Lung microvascular endothelial cell (primary cell): ENCODE data around the gene L3HYPDH. TPM values are rescaled to one million over a fixed set of nuclear protein-coding genes. Genes with fewer than 3 reads are reported as not detected.
"Not testable (repeated sequence)": the region's sequence is repeated elsewhere in the genome, so short reads cannot be mapped to it uniquely, and the experiment has no call there.

Source experiments
- DNase-seq, 2 donors: peaks; one replicate each; pipeline versions ENCODE4 v3.0.0 to v3.0.0-alpha.2; 2010; ENCODE audit warnings: low read depth in 2 of 2
- total RNA-seq: library from RNA; depleted of rRNA; stranded (reverse); fragments of >200 nt; gene quantifications from 2 replicates; pipeline ENCODE4 v1.2.1, GENCODE V29; 2014

L3HYPDH gene
- total RNA-seq, 1 donor from 2014 or later, result 15.1 TPM

DNA sequence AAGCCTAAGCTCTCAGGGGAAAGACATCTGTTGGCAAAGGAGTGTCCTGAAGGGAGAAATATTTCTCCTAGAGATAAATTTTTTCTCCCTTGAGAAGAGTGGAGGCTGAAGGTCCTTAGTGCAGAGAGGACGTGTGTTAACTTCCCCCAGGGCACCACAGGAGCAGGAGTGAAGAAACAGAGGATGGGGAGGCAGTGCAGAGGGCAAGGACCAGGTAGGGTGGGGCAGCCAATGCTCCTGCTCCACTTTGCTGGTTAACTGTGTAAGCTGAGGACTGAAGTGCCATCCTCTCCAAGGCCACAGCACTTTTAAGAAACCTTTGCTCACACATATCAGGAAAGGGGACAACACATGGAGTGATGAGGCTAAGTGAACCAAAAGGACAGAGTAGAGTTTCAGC lies 4.0 kb downstream of the L3HYPDH start:
- no peak for DNase-seq

DNA sequence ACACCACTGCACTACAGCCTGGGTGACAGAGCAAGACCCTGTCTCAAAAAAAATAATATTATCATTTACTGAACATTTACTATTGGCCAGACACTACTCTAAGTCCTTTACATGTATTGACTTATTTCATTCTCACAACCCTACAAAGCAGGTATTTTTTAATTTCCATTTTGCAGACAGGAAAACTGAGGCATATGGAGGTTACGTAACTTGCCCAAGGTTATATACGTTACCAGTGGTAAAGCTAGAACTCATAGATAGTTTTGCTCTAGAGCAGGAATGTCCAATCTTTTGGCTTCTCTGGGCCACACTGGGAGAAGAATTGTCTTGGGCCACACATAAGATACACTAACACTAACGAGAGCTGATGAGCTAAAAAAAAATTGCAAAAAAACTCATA lies 5.7 kb downstream of the L3HYPDH start:
- DNase-seq, result no peak

DNA sequence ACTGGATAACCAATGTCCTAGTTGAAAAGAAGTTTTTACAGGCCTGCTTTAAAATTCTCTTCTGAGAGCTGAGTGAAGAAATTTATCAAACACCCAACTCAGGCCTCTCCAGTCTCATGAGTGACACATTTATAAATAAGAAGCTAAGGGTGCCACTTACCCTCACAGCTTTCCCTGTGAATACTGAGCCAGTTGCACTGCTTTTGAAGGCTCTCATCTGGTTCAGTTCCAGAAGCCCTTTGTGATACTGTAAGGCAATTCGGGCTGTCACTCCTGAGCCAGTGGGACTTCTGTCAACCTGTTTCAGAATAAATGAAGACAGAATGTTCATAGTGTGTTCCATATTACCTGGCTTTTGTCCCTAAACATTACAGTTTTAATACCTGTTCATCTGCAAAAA lies 8.5 kb downstream of the L3HYPDH start:
- no peak for DNase-seq

DNA sequence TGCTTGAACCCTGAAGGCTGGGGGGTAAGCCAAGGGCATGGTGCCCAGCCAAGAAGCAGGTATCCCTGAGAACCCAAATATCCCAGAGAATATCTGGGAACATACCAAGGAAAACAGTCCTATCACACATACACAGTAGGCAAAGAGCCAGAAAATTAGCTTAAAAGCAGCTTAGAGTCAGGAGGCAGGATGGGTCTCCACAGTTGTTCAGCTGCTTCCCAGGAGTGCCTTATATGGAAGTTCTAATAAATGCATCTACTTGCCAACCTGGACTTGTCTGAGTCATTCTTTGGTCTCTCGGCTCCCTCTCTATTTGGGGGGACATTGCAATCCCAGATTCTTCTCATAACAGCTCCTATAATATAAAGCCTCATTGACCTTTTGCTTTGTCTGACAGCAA lies 10.0 kb downstream of the L3HYPDH start:
- peak in 1 of 2 donors; percentile 28 for DNase-seq

DNA sequence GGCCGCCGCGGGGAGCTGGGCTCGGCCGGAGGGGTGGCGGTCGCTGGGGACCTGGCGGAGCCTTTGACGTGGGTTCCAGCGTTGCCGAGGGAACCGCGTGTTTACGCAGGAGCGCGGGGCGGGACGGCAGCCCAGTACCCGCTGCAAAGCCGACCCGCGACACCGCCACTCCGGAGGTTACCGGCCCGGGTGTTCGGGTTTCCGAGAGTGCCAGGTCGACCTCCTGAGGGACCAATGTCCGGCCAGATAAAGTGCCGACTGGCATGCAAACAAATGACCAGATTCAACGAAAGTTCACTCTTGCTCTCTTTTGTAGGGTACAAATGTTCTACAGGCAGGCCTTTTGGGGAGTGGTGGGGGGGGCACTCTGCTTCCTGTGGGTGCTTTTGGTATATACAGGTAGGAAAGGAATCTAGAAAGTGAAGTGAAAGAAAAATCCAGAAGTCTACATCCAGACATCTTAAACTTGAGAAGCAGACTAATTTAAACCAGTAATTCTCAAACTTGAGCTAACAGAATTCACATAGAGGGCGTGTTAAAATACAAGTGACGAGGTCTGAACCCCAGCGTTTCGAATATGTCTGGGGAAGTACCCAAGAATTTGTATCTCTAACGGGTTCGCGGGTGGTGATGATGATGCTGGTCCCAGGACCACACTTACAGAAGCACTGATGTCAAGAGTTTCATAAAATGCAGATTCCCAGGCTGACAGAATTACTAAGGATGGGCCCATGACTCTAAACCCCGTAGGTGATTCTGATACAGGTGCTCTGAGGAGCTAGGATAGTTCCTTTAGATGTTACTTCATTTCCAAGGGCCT lies 18.7 kb downstream of the L3HYPDH start, which contains the start of gene GPR135:
Gene GPR135, minus strand, starts transcription at position 65 of the 820 bp plus-strand sequence. CDS start 154 bp downstream, outside the sequence.
- DNase-seq, result peak in 1 of 2 donors; percentile 80

DNA sequence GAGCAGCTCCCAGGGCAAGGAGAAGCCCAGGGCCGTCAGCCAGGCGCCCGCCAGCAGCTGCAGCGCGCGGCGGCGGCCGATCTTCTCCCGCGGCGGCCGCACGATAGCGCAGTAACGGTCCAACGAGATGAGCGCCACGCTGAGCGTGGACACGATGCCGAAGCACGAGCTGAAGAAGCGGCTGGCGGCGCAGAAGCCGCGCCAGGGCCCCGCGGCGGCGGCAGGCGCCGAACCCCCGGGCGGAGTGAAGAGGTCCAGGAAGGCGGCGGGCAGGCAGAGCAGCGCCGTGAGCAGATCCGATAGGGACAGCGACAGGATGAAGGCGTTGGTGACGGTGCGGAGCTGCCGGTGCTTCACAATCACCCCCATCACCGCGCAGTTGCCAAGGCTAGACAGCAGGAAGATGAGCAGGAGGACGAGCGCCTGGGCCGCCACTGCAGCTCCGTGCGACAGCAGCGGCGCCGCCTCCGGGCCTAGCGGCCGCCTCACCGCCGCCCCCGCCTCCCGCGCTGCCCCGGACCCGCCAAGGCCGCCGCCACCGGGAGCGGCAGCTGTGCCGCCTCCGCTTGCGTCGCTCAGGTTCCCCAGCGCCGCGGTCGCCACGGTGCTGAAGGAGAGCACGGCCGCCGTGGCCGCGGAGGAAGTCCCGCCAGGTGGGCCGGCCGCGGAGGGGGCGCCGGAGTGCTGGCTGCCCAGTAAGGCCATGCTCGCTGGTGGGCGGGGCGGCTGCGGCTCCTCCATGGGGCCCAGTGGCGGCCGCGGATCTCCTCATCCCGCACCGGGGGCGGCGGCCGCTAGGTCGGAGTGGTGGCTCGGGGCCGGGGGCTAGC lies 19.5 kb downstream of the L3HYPDH start:
- DNase-seq, result peak; percentile 64 to 76

DNA sequence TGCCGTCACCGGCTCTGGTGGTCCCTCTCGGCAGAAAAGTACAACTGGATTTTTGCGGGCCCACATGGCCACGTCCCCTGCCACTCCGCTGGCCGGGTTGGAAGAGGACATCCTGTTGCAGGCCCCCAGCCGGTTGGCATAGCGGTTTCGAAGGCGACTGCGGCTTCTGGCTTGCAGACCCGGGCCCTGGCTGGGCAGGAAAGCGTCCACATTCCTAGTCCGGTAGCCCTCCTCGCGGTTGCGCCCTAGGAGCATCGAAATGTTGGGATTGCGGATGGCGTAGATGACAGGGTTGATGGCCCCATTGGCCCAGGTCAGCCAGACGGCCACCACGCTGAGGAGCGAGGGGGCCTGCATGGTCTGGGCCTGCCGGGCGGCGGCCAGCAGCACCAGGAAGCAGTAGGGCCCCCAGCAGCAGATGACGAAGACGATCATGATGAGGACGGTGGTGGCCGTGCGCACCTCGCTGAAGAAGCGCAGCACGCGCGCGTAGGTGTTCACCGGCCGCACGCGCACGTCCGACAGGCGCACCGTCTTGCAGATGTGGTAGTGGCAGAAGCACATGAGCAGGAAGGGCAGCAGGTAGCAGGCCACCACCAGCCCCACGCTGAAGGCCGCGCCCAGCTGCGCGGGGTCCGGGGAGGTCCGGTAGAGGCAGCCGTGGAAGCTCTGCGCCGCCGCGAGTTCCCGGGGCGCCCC lies 20.3 kb downstream of the L3HYPDH start:
- peak in 1 of 2 donors; percentile 33 for DNase-seq

DNA sequence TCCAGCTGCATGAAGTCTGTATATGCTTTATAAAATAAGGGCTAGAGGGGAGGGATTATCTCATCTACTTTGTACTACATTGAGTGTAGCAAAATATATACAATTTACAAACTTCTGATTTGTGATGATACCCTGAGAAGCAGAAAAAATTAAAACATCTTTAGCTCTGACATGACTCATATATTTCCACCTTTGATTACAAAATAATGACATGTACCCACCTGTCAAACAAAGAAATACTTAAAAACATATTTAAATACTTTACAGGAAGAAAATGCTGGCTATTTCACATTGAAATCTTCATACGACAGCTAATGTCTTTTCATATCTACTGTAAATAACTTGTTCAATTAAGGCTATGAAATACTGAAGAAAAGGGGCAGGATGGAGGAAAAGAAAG lies 22.3 kb downstream of the L3HYPDH start:
- no peak for DNase-seq

DNA sequence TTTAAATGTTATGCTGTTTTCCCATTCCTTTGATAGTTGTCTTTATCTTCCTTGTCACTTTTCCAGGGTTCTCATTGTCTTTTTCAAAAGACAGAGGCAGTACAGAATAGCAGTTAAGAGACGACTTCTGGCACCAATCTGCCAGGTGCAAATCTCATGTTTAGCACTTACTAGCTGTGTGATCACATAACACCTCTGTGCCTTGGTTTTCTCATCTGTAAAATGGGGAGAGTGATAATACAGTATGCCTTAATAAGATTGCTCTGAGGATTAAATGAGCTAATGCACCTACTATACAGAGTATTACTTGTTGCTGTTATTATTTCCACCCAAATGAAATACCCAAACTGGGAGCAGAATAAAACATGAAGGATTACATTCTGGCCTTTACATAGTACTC lies 23.8 kb downstream of the L3HYPDH start:
- DNase-seq, result no peak

DNA sequence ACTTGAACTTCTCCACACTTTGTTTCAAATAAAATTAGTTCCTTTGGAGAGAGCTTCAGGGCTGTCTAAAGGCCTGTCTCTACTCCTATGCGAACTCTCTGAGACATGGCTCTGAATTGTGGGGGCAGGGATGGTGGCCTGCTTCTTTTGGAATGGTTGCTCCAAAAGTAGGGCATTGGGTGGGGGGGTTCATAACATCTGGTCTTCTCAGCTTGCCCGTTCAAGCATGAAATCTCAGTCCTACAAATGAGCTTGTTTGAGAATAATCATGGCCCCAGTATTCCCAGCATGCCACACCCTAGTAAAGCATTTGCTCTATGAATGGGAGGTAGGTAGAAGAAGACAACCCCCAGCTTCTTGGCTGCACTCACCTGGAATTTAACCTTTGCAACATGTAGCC lies 25.7 kb downstream of the L3HYPDH start:
- DNase-seq, result no peak

DNA sequence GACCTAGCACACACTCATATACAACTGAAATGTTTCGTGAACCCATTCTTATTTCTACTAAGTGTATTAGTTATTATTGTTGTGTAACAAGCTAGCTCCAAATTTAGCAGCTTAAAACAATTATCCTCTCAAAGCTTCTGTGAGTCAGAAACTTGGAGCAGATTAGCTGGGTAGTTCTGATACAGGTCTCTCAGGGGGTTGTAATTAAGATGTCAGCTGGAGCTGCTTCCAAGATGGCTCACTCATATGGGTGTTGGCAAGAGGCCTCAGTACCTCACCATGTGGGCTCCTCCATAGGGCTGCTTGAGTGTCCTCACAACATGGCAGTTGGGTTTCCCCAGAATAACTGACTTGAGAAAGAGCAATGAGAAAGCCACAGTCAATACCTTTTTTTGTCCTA lies 28.8 kb downstream of the L3HYPDH start:
- no peak for DNase-seq

DNA sequence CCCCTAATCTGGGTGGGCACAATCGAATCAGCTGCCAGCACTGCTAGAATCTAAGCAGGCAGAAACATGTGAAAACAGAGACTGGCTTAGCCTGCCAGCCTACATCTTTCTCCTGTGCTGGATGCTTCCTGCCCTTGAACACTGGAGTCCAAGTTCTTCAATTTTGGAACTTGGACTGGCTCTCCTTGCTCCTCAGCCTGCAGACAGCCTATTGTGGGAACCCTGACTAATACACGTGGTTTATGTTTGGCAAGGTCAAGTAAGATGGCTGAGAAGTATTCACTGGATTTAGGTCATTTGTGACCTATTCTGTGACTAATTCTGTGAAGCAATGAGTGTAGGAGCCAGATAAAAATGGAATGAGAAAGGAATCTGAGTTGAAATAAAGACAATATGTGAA lies 30.1 kb downstream of the L3HYPDH start:
- DNase-seq, result peak in 1 of 2 donors; percentile 38

DNA sequence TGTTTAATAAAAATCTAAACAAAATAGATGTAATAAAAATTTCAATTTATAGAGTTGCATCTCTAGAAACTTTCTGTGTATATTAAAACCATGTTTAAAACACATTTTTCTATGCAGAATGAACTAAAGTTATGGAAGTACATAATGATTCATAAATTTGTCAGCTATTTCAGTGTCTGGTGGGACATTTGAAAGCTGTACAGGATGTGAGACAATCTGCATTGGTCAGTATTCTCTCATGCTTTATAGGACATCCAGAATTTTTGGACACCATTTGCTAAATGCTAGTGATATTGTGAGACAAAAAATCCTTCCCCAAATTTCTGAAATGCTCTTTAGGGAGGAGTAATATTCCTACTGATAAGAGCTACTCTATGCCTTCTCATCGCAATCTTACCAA lies 32.4 kb downstream of the L3HYPDH start:
- DNase-seq, result no peak

DNA sequence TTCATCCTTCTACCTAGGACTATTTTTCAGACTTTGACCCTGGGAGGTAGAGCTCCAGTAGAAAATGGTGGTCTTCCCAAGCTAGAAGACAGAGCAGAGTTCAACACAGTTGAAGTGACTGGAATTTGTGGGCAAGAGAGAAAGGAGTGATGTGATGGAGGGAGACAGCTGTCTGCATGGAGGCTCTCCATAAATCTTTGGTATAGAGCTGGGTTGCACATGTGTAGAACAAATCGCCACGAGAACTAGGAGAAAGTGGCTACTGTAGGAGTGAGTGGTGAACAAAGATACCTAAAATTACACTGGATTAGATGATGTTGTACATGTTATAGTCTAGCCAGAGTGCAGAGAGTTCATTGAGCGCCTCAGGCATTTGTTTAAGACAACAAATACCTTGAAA lies 33.5 kb downstream of the L3HYPDH start:
- DNase-seq, result no peak

DNA sequence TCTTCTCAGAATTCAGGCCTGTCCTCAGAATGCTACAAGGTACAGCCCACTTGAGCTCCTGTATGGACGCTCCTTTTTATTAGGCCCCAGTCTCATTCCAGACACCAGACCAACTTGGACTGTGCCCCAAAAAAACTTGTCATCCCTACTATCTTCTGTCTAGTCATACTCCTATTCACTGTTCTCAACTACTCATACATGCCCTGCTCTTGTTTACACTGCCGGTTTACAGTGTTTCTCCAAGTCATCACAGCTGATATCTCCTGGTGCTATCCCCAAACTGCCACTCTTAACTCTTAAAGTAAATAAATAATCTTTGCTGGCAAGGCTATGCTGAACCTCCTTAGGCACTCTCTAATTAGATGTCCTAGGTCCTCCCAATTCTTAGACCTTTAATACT lies 35.5 kb downstream of the L3HYPDH start:
- not testable (repeated sequence) for DNase-seq

DNA sequence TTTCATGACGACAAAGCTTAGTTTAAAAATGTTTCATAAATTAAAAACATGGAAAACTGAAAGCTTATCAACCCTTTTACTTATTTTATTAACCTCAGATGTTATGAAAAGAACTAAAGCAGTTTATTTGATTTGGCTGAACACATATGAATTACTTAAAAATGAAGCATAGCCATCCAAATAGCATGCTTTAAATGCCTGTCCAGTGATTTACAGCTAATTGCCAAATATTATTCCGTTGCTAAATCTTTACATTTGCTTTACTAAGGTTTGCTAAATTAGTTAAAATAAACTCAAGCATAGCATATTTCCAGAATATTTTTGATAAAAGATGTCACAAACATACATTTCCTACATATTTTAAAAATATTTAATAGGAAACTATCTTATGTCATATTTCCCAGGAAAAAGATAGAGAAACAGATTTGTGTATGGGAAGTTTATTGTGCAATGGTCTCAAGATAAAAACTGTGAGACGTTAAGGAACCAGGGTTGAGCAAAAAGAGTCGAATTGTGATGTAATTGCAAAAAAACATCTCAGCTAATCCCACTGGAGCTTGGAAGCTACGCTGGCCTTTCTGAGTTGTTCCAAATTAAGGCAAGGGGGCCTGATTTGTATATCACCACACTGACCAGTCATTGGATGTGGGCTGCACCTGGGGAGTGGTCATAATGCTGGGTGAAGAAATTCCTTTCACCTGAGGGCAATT lies 44.8 kb downstream of the L3HYPDH start:
- no peak for DNase-seq

DNA sequence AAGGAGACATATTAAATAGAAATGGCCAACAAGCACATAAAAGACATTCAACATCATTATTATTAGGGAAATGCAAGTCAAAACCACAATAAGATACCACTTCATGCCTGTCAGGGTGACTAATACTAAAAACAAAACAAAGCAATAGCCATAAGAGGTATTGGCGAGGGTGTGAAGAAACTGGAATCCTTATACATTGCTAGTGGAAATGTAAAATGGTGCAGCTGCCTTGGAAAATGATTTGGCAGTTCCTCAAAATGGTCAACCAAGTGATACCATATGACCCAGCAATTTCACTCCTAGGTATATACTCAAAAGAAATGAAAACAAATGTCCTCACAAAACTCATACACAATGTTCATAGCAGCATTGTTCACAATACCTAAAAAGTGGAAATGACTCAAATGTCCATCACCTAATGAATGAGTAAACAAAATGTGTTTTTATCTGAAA lies 46.0 kb downstream of the L3HYPDH start:
- peak in 1 of 2 donors; percentile 59 for DNase-seq

DNA sequence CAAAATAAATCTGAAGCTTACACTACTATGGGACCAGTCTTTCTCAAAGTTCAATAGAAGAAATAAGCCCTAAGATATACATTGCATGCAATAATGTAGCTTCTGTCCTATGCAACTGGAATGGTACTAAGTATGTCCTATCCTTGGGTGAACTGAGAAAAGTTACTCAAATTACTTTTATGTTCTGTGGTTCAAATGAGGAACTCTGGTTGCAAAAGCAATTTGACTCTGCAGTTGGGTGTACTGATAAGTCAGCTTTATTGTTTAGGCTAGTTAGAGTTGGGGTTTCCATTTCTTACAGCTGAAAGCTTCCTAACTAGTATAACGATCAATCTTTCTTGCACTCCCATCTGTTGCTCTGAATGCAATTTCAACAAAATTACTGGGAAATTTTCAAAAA lies 48.2 kb downstream of the L3HYPDH start:
- DNase-seq, result no peak

DNA sequence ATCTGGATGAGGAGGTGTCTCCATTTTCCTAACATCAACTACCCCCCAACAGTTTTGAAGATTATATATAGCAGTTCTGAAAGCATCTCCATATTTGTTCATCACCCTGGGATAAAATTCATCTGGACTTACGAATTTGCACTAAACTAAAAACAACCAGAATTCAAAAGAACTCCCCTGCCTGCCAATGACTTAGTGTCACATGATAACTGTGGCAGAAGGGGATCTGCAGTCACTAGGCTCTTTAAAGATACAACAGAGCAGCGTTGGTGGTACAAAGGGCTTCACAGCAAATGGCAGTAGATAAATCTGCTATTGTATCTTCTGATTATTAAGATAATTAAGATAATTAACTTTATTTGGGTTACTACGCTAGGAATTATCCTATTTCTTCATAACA lies 49.1 kb downstream of the L3HYPDH start:
- DNase-seq, result no peak

DNA sequence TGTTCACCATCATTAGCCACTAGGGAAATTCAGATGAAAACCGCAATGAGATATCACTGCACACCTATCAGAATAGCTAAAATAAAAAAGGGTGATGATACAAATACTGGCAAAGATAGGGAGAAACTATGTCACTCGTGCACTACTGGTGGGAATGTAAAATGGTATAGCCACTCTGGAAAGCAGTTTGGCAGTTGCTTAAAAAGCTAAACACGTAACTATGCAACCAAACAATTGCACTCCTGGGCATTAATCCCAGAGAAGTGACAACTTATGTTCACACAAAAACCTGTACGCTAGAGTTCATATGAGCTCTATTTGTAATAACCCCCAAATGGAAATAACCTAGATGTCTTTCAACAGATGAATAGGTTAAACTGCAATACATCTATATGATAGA lies 54.4 kb downstream of the L3HYPDH start:
- no peak for DNase-seq

DNA sequence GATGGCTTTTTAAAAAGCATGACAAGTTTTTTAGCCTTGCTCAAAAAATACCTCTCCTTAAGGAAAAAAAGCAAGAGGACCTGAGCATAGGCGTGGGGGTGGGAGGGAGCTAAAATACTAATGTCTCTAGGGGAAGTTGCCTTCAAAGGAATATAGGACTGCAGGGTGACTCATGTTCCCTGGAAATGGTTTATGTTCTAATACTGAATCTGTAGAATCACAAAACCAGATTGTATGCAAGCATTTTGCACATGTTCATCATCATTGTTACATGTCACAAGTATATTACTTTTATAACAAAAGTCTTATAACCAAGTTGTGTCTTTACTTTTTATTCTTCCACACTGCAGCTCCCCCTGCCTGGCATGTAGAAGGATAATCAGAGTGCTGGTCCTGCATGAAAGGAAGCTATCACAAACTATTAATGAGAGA lies 55.6 kb downstream of the L3HYPDH start:
- DNase-seq, result peak; percentile 48 to 50
